Parathyroid adenoma (tissue), 2 donors: Measurements from ENCODE around the gene EME1.
"Not testable (repeated sequence)": the region's sequence is repeated elsewhere in the genome, so short reads cannot be mapped to it uniquely, and the experiment has no call there.

Source experiments
- H2AFZ ChIP-seq: fragments of 300-600 bp; sonication (generic); one replicate; pipeline ENCODE4 v1.7.0; 2017; ENCODE audit warnings: antibody characterized with exemption, mild to moderate bottlenecking
- H3K27ac ChIP-seq: fragments of 300-600 bp; sonication (generic); one replicate; pipeline ENCODE4 v1.7.0; 2017
- H3K27me3 ChIP-seq: fragments of 300-600 bp; sonication (generic); one replicate; pipeline ENCODE4 v1.7.0; 2017; ENCODE audit warnings: low read length; ENCODE audit not compliant: control insufficient read depth, insufficient read depth
- H3K36me3 ChIP-seq: fragments of 300-600 bp; sonication (generic); one replicate; pipeline ENCODE4 v1.7.0; 2017; ENCODE audit warnings: low read length; ENCODE audit not compliant: control insufficient read depth, insufficient read depth
- H3K4me1 ChIP-seq: fragments of 300-600 bp; sonication (generic); one replicate; pipeline ENCODE4 v1.7.0; 2017; ENCODE audit warnings: control low read depth
- H3K4me2 ChIP-seq: fragments of 300-600 bp; sonication (generic); one replicate; pipeline ENCODE4 v1.7.0; 2017; ENCODE audit warnings: low read length
- H3K4me3 ChIP-seq: fragments of 300-600 bp; sonication (generic); one replicate; pipeline ENCODE4 v1.7.0; 2017; ENCODE audit warnings: low read depth, low read length
- H3K79me2 ChIP-seq: fragments of 300-600 bp; sonication (generic); one replicate; pipeline ENCODE4 v1.7.0; 2017; ENCODE audit warnings: control low read depth
- H3K9ac ChIP-seq: fragments of 300-600 bp; sonication (generic); one replicate; pipeline ENCODE4 v1.7.0; 2017; ENCODE audit warnings: mild to moderate bottlenecking
- H3K9me3 ChIP-seq: fragments of 300-600 bp; sonication (generic); one replicate; pipeline ENCODE4 v1.7.0; 2017; ENCODE audit warnings: low read length; ENCODE audit not compliant: control insufficient read depth
- TF ChIP-seq, protein P1 (sequence below): fragments of 300-600 bp; sonication (generic); IDR thresholded peaks from one replicate; pipeline ENCODE4 v1.7.0; 2017; ENCODE audit warnings: antibody characterized with exemption, mild to moderate bottlenecking
- donor health status: primary hyperparathyroidism.

The EME1 gene

DNA sequence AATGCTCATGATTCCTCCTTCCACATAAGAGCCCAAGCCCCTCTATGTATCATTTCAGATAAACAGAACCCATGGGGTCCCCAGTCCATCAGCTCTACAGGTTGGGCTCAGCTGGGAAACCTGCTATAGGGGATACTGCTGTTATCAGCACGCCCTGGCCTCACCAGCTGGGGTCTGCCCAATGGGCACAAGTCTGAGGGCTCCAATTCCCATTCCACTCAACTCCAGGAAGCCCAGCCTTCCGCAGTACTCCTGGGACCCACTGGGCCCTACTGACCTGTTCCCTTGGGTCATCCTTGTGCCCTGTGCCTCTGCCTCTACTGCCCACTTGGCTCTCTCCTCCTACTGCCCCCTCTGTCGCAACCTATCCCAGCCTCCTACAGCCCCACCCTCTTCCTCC, 43.3 kb upstream of the EME1 start:
- H3K4me1 ChIP-seq, result no peaks in the 10 kb centered on the region
- H3K27ac ChIP-seq, result no peak overlapping the region
- H3K36me3 ChIP-seq, result no peaks in the 10 kb centered on the region
- H3K4me2 ChIP-seq, result no peak overlapping the region
- TF ChIP-seq, protein P1, sequence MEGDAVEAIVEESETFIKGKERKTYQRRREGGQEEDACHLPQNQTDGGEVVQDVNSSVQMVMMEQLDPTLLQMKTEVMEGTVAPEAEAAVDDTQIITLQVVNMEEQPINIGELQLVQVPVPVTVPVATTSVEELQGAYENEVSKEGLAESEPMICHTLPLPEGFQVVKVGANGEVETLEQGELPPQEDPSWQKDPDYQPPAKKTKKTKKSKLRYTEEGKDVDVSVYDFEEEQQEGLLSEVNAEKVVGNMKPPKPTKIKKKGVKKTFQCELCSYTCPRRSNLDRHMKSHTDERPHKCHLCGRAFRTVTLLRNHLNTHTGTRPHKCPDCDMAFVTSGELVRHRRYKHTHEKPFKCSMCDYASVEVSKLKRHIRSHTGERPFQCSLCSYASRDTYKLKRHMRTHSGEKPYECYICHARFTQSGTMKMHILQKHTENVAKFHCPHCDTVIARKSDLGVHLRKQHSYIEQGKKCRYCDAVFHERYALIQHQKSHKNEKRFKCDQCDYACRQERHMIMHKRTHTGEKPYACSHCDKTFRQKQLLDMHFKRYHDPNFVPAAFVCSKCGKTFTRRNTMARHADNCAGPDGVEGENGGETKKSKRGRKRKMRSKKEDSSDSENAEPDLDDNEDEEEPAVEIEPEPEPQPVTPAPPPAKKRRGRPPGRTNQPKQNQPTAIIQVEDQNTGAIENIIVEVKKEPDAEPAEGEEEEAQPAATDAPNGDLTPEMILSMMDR, result no peak
- H3K9me3 ChIP-seq, result no peaks in the 10 kb centered on the region
- no peaks in the 10 kb centered on the region for H3K27me3 ChIP-seq
- H3K9ac ChIP-seq, result no peak overlapping the region
- H3K4me3 ChIP-seq, result no peak overlapping the region
- H3K79me2 ChIP-seq, result no peaks in the 10 kb centered on the region
- H2AFZ ChIP-seq, result no peak overlapping the region

DNA sequence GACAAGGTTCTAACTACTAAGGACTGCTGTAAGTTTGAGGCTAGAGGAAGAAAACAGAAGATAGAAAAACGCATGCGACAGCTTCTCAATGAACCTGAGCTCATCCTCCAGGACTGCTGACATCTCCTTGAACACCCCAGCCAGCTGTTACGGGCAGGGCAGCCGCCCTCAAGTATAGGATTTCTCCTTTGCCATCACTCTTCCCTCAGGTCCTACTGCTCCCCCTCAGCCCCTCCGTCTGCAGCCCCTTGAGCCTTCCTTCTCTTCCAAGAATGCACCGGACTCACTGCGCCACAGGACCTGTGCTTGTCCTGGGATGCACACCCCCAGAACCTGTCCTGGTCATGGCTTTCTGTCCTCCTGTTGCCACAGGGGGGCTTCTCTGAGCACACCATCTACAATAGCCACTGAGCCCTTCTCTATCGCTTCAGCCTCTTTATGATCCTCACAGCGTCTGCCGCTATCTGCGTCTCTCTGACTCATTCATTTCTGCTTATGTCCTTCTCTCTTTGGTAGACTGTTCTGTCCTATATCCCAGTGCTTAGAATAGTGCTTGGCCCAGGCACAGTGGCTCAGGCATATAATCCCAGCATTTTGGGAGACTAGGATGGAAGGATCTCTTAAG, 42.8 kb upstream of the EME1 start:
- Histone ChIP-seq H3K4me1 (no peaks in the 10 kb centered on the region), H3K36me3 (no peaks in the 10 kb centered on the region), H2AFZ (no peak overlapping the region), H3K9ac (no peak overlapping the region), H3K27me3 (no peaks in the 10 kb centered on the region), H3K4me3 (no peak overlapping the region), H3K79me2 (no peaks in the 10 kb centered on the region), H3K9me3 (no peaks in the 10 kb centered on the region), H3K4me2 (no peak overlapping the region), H3K27ac (no peak overlapping the region)
- TF ChIP-seq, protein P1, result no peak

DNA sequence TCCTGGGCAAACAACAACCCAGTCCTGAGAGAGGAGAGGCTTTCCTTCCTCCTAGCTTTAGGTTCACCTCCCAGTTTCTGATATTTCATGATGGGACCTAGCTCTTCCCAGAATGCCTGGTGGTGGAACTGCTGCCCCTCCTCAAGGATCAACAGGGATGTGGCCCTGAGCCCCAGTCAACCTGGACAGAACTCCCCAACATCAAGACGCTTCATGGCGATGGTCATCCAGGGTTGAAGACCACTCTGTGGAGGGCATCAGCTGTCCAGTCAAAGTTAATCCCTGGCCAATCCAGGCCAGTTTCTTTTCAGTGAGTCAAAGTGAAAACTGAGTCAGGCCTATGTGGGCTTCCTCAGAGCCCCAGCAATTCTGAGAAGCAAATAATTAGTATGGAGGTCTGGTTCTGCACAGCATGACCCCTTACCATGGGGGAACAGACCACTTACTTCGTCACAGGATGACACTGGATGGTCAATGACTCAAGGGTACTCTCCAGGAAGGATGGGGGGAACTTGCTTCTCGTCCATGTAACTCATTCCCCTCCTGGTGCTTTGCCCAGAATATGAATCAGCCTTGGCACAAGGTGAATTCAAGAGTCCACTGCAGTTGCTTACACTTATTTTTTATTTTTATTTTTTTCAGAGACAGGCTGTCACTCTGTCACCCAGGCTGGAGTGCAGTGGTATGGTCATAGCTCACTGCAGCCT, 41.8 kb upstream of the EME1 start:
- TF ChIP-seq, protein P1, result no peak
- Histone ChIP-seq H2AFZ (no peak overlapping the region), H3K36me3 (no peaks in the 10 kb centered on the region)

DNA sequence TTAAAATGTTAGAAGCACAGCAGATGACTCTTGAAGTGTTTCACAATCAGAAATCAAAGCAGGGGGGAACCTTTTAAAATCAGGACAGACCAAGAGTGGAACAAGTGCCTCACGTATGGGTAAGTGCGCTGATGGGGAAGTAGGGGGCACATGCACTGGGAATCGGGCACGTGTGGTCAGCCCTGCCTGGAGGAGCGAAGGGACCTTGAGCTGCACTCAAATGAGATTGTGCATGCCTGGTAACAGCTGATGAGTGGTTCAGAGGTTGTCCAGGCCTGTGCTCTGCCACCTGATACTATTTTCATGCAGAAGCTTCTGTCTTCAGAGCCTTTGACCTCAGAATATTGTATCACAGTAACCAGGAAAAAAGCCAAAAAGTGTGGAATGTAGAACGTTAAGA, 40.8 kb upstream of the EME1 start:
- Histone ChIP-seq H2AFZ (no peak overlapping the region), H3K79me2 (no peaks in the 10 kb centered on the region), H3K9me3 (no peaks in the 10 kb centered on the region), H3K4me1 (no peaks in the 10 kb centered on the region), H3K4me3 (no peak overlapping the region), H3K27ac (no peak overlapping the region), H3K9ac (no peak overlapping the region), H3K36me3 (no peaks in the 10 kb centered on the region), H3K4me2 (no peak overlapping the region), H3K27me3 (no peaks in the 10 kb centered on the region)
- TF ChIP-seq, protein P1, result no peak

More for the DNA sequence above, 41.8 kb upstream of the EME1 start:
- Histone ChIP-seq H3K27me3 (no peaks in the 10 kb centered on the region), H3K4me1 (no peaks in the 10 kb centered on the region), H3K9me3 (no peaks in the 10 kb centered on the region), H3K4me3 (no peak overlapping the region), H3K4me2 (no peak overlapping the region), H3K79me2 (no peaks in the 10 kb centered on the region), H3K27ac (no peak overlapping the region), H3K9ac (no peak overlapping the region)

DNA sequence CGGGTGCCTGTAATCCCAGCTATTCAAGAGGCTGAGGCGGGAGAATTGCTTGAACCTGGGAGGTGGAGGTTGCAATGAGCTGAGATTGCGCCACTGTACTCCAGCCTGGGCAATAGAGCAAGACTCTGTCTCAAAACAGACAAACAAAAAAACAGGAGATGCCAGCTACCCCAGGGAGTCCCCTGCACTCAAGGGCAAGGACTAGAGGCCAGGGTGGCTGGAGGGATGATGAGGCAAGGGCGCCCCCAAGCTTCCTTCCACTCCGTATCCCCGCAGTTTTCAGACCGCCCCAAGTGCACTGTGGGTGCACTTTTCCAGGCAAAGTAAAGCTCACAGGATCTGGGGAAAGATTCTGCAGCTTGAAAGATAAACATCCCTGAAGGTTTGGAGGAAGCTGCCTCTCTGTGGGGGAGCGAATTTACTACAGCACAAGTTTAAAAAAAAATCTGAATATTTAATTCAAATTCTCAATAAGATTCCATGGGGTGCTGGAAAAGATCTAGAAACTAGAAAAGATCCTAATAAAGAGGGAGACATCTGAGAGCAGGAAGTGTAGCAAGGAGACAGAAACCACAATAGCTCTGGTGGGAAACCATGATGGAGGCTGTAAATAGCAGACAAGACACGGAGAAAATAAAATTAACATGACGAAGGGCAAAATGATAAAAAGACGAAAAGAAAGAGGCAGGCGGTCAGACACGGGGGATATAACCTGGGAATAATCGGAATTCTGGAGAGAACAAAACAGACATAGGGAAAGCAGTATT, 39.6 kb upstream of the EME1 start:
- not testable (repeated sequence) for H3K27me3 ChIP-seq, H3K4me2 ChIP-seq, H3K4me3 ChIP-seq, H2AFZ ChIP-seq, H3K36me3 ChIP-seq, H3K9ac ChIP-seq, H3K9me3 ChIP-seq, H3K4me1 ChIP-seq, H3K27ac ChIP-seq, H3K79me2 ChIP-seq
